ENCODE measurements around the gene ZNHIT3. TPM values are rescaled to one million over a fixed set of nuclear protein-coding genes. Genes with fewer than 3 reads are reported as not detected.
"Not testable (repeated sequence)": the region's sequence is repeated elsewhere in the genome, so short reads cannot be mapped to it uniquely, and the experiment has no call there.

Gene ZNHIT3
- polyA plus RNA-seq (2011; rRNA removed): 147 and 166 TPM in 2 replicates
- 84.1 and 87.6 TPM in 2 replicates for polyA plus RNA-seq (2012; cell fraction: cytosol; rRNA removed)
- polyA plus RNA-seq (2012; cell fraction: nucleus; rRNA removed): 27.1 and 57.5 TPM in 2 replicates
- 111 to 120 TPM (median 117 TPM) in 3 replicates for polyA plus RNA-seq (2017; fragmentation: RNase III; extraction: RNeasy Plus Mini Kit Qiagen cat#74134 plus additional on column Dnase treatment)
- 23.1 and 26.8 TPM in 2 replicates for polyA minus RNA-seq (2011; rRNA and poly(A)+ RNA removed)

GRCh38 chr17:36486204-36487194 is at the start of gene ZNHIT3:
ZNHIT3 (plus strand) TSS chr17:36486681; CDS start chr17:36486700, 19 bp downstream.
- FAIRE-seq (no peak), ATAC-seq (peak; percentile 88 to 93), DNase-seq (ENCODE audit: low read depth in 1 of 2, low spot score in 1 of 2) (peak; percentile 95 to 97)
- POLR2A ChIA-PET: interaction anchor here (0.5 to 1.1 kb wide), 4 partner anchors 8 to 517 kb away, joined by 3 to 6 read pairs (median 4); no protein-coding TSS in a partner anchor
- H3K9me3 ChIP-seq: peaks cover 6% of the 10 kb centered on the region; the same call in 1 of the 3 replicates
- 7% methylated on average over 64 of the region's 73 CpGs for WGBS (ENCODE audit: missing lambda C conversion rate)
- CTCF ChIA-PET: interaction anchor here (0.6 to 2.2 kb wide), 6 partner anchors 9 to 517 kb away, joined by 3 to 10 read pairs (median 4); no protein-coding TSS in a partner anchor
- H3K4me3 ChIP-seq: peak within 1 kb of the TSS; percentile 86
- H3K4me1 ChIP-seq: peaks cover 14% of the 10 kb centered on the region
- H3K27ac ChIP-seq: peak within 1 kb of the TSS; percentile 83 to 95
- TF ChIP-seq GATA3 (IDR thresholded peaks at IDR 0.05; ENCODE audit: borderline replicate concordance) (0 out of 2 replicates have a peak, but pooled peaks have one; percentile 39), HOXB13 (CRISPR knock-in tag; IDR thresholded peaks at IDR 0.05; ENCODE audit: low read depth) (no peak), RNF2 (IDR thresholded peaks at IDR 0.05; ENCODE audit: borderline replicate concordance, low read depth) (no peak), PBX3 (IDR thresholded peaks at IDR 0.05) (no peak), RFX5 (IDR thresholded peaks at IDR 0.05) (peak; percentile 65), POLR2A (IDR thresholded peaks at IDR 0.05; ENCODE audit: low read length) (peak; percentile 89), PHF8 (IDR thresholded peaks at IDR 0.05; ENCODE audit: borderline replicate concordance, low read depth) (peak; percentile 74), E2F6 (IDR thresholded peaks at IDR 0.05; ENCODE audit: borderline replicate concordance, low read depth) (peak; percentile 93), MAFK (IDR thresholded peaks at IDR 0.05; ENCODE audit: partially characterized antibody) (no peak), RARB (CRISPR knock-in tag; IDR thresholded peaks at IDR 0.05) (no peak), EHF (CRISPR knock-in tag; IDR thresholded peaks at IDR 0.05) (no peak), JUN (IDR thresholded peaks at IDR 0.05) (peak in 1 of 2 experiments; percentile 86; a peak in 4 of 5 replicates)
- TF ChIP-seq, protein P1, sequence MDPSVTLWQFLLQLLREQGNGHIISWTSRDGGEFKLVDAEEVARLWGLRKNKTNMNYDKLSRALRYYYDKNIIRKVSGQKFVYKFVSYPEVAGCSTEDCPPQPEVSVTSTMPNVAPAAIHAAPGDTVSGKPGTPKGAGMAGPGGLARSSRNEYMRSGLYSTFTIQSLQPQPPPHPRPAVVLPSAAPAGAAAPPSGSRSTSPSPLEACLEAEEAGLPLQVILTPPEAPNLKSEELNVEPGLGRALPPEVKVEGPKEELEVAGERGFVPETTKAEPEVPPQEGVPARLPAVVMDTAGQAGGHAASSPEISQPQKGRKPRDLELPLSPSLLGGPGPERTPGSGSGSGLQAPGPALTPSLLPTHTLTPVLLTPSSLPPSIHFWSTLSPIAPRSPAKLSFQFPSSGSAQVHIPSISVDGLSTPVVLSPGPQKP (IDR thresholded peaks at IDR 0.05; ENCODE audit: low read depth, low read length): no peak
- TF ChIP-seq, protein P2, sequence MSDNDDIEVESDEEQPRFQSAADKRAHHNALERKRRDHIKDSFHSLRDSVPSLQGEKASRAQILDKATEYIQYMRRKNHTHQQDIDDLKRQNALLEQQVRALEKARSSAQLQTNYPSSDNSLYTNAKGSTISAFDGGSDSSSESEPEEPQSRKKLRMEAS (IDR thresholded peaks at IDR 0.05): peak; percentile 95
- TF ChIP-seq, protein P3, sequence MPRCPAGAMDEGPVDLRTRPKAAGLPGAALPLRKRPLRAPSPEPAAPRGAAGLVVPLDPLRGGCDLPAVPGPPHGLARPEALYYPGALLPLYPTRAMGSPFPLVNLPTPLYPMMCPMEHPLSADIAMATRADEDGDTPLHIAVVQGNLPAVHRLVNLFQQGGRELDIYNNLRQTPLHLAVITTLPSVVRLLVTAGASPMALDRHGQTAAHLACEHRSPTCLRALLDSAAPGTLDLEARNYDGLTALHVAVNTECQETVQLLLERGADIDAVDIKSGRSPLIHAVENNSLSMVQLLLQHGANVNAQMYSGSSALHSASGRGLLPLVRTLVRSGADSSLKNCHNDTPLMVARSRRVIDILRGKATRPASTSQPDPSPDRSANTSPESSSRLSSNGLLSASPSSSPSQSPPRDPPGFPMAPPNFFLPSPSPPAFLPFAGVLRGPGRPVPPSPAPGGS (IDR thresholded peaks at IDR 0.05): peak; percentile 75; the same call in 2 of the 3 replicates
- H3K4me2 ChIP-seq: peak within 1 kb of the TSS; percentile 73

- H3K4me2 ChIP-seq; H3K27ac ChIP-seq; POLR2A ChIA-PET; H3K9me3 ChIP-seq; CTCF ChIA-PET; H3K4me3 ChIP-seq; FAIRE-seq; DNase-seq (ENCODE audit: low read depth in 1 of 2, low spot score in 1 of 2); H3K4me1 ChIP-seq: not testable (repeated sequence)
- WGBS (ENCODE audit: missing lambda C conversion rate): no CpG with 5 or more reads among the region's 4 CpGs
- peak in 1 of 2 experiments; percentile 29; a peak in 1 of 6 replicates for ATAC-seq
Measured at GRCh38 chr17:36441792-36442191, 44.7 kb upstream of the ZNHIT3 start.

DNA sequence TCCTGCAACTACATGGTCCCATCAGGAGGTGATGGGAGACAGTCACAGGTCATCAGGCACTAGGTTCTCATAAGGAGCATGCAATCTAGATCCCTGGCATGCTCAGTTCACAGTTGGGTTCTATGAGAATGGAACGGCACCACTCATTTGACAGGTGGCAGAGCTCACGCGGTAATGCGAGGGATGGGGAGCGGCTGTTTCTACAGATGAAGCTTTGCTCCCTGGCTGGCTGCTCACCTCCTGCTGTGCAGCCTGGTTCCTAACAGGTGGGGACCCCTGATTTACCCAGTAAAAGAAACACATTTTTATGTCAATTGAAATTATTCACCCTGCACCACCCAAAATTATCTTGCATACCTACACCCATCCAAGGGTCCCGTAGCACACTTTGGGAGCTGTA is 42.7 kb upstream of the ZNHIT3 start:
- no peaks in the 10 kb centered on the region for H3K9me3 ChIP-seq
- DNase-seq (ENCODE audit: low read depth in 1 of 2, low spot score in 1 of 2) (no peak), FAIRE-seq (no peak), ATAC-seq (no peak)
- no peaks in the 10 kb centered on the region for H3K4me1 ChIP-seq
- no peak overlapping the region for H3K4me3 ChIP-seq
- no peak overlapping the region for H3K27ac ChIP-seq
- POLR2A ChIA-PET: no interaction called here
- 50% methylated on average over 6 of the region's 6 CpGs for WGBS (ENCODE audit: missing lambda C conversion rate)
- CTCF ChIA-PET: no interaction called here
- H3K4me2 ChIP-seq: no peak overlapping the region
- no peak for TF ChIP-seq MAZ (IDR thresholded peaks at IDR 0.05; ENCODE audit: borderline replicate concordance, low read depth, low read length)
- TF ChIP-seq FOSL2 (IDR thresholded peaks at IDR 0.05): no peak
- TF ChIP-seq FOSL2 (CRISPR knock-in tag; IDR thresholded peaks at IDR 0.05): no peak
- no peak for TF ChIP-seq ATOH8 (CRISPR knock-in tag; IDR thresholded peaks at IDR 0.05; ENCODE audit: low read depth)
- TF ChIP-seq RNF2 (IDR thresholded peaks at IDR 0.05; ENCODE audit: borderline replicate concordance, low read depth): no peak
- no peak for TF ChIP-seq USF2 (IDR thresholded peaks at IDR 0.05)
- TF ChIP-seq HOXB5 (CRISPR knock-in tag; IDR thresholded peaks at IDR 0.05): no peak
- no peak for TF ChIP-seq HDAC2 (IDR thresholded peaks at IDR 0.05)
- no peak for TF ChIP-seq HEYL (CRISPR knock-in tag; IDR thresholded peaks at IDR 0.05)
- TF ChIP-seq, protein P1 (IDR thresholded peaks at IDR 0.05; ENCODE audit: low read depth, low read length): no peak
- no peak for TF ChIP-seq EP300 (IDR thresholded peaks at IDR 0.05)
